HepG2 (cell line): ENCODE measurements around the gene ZSCAN5C.

ENCODE experiments used
- CTCF ChIP-seq: sonication (generic); formaldehyde crosslinking; IDR thresholded peaks from 2 replicates; pipeline ENCODE4 v1.5.0; 2020; ENCODE audit warnings: mild to moderate bottlenecking, missing genetic modification reagents, moderate library complexity
- KDM4B ChIP-seq: sonication (generic); formaldehyde crosslinking; IDR thresholded peaks from 2 replicates; pipeline ENCODE4 v1.4.0; 2020; ENCODE audit warnings: missing genetic modification reagents
- REPIN1 ChIP-seq: sonication (generic); formaldehyde crosslinking; IDR thresholded peaks from 2 replicates; pipeline ENCODE4 v1.8.0; 2022; ENCODE audit warnings: missing genetic modification reagents, low read depth, mild to moderate bottlenecking, borderline replicate concordance
- RFX5 ChIP-seq: IDR thresholded peaks from 2 replicates; pipeline ENCODE4 v1.6.1; 2011; ENCODE audit warnings: low read depth, low read length, improper control_type of control experiment
- U2AF1 ChIP-seq: fragments of 200-400 bp; formaldehyde crosslinking; optimal IDR thresholded peaks from 2 replicates; pipeline ENCODE3; 2017; ENCODE audit warnings: mild to moderate bottlenecking, low read depth, low read length
- ZNF124 ChIP-seq: sonication (generic); formaldehyde crosslinking; IDR thresholded peaks from 2 replicates; pipeline ENCODE4 v1.4.0; 2020; ENCODE audit warnings: missing genetic modification reagents
- ZNF180 ChIP-seq: sonication (generic); formaldehyde crosslinking; IDR thresholded peaks from 2 replicates; pipeline ENCODE4 v1.4.0; 2020; ENCODE audit warnings: low read depth, missing genetic modification reagents, borderline replicate concordance
- ZNF644 ChIP-seq: IDR thresholded peaks from 2 replicates; pipeline ENCODE4 v1.6.1; 2016; ENCODE audit warnings: low read depth
- ZNF652 ChIP-seq: IDR thresholded peaks from 2 replicates; pipeline ENCODE4 v1.6.1; 2016; ENCODE audit warnings: low read depth, borderline replicate concordance
- TF ChIP-seq, protein P1 (sequence below): sonication (generic); formaldehyde crosslinking; IDR thresholded peaks from 2 replicates; pipeline ENCODE4 v1.4.0; 2020; ENCODE audit warnings: mild to moderate bottlenecking, missing genetic modification reagents

GRCh38 chr19:56159009-56159559, 43.0 kb upstream of the ZSCAN5C start:
- TF ChIP-seq RFX5 (no peak), CTCF (no peak), ZNF652 (CRISPR knock-in tag) (no peak), REPIN1 (no peak), ZNF180 (CRISPR knock-in tag) (no peak), U2AF1 (no peak), ZNF124 (CRISPR knock-in tag) (no peak), KDM4B (CRISPR knock-in tag) (no peak), ZNF644 (CRISPR knock-in tag) (no peak)
- TF ChIP-seq, protein P1, sequence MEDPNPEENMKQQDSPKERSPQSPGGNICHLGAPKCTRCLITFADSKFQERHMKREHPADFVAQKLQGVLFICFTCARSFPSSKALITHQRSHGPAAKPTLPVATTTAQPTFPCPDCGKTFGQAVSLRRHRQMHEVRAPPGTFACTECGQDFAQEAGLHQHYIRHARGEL (CRISPR knock-in tag): no peak
